HFF-Myc (cell line): Measurements from ENCODE around the gene ZBTB37.

Experiments used
- DNase-seq: peaks from one replicate; pipeline ENCODE4 v3.0.0-alpha.2; 2011; ENCODE audit warnings: low read depth; ENCODE audit errors: extremely low read depth
- H3K4me3 ChIP-seq: replicated peaks from 2 replicates; pipeline ENCODE4 v1.5.1; 2011; ENCODE audit warnings: low read depth, mild to moderate bottlenecking, control low read depth, low read length
- CTCF ChIP-seq: IDR thresholded peaks from 2 replicates; pipeline ENCODE4 v1.5.1; 2012; ENCODE audit warnings: mild to moderate bottlenecking, low read depth, low read length, control low read depth; ENCODE audit errors: missing control alignments

The ZBTB37 gene

GRCh38 chr1:173888749-173889148, 20.6 kb downstream of the ZBTB37 start:
- H3K4me3 ChIP-seq: no peak overlapping the region
- DNase-seq: no peak
- no peak for TF ChIP-seq CTCF

- DNase-seq: no peak
- TF ChIP-seq CTCF: no peak
- no peak overlapping the region for H3K4me3 ChIP-seq
Observed at GRCh38 chr1:173889885-173890284, 21.7 kb downstream of the ZBTB37 start.

- TF ChIP-seq CTCF: no peak
- no peak for DNase-seq
- H3K4me3 ChIP-seq: no peak overlapping the region
Observed at GRCh38 chr1:173893611-173894010, 25.4 kb downstream of the ZBTB37 start.

- H3K4me3 ChIP-seq: no peak overlapping the region
- TF ChIP-seq CTCF: no peak
- no peak for DNase-seq
Observed at GRCh38 chr1:173894189-173894588, 26.0 kb downstream of the ZBTB37 start.

GRCh38 chr1:173900427-173900826, 32.2 kb downstream of the ZBTB37 start:
- no peak overlapping the region for H3K4me3 ChIP-seq
- TF ChIP-seq CTCF: no peak
- DNase-seq: no peak

GRCh38 chr1:173900992-173901391, 32.8 kb downstream of the ZBTB37 start:
- DNase-seq: no peak
- no peak overlapping the region for H3K4me3 ChIP-seq
- no peak for TF ChIP-seq CTCF

- H3K4me3 ChIP-seq: no peak overlapping the region
- DNase-seq: no peak
- TF ChIP-seq CTCF: no peak
Observed at GRCh38 chr1:173903827-173904531, 35.8 kb downstream of the ZBTB37 start.
